GM12878 (cell line): ENCODE results near the gene FNDC3B.

ENCODE experiments used
- CHD2 ChIP-seq: IDR thresholded peaks from 2 replicates; pipeline ENCODE4 v1.6.1; 2011; ENCODE audit warnings: low read depth, low read length, improper control_type of control experiment, borderline replicate concordance
- CHD4 ChIP-seq: fragments of 200-600 bp; sonication (generic); IDR thresholded peaks from 2 replicates; pipeline ENCODE4 v1.6.1; 2016; ENCODE audit warnings: mild to moderate bottlenecking
- CTCF ChIP-seq, 3 experiments: IDR thresholded peaks in 2 of 3; conservative IDR thresholded peaks in 1 of 3; 2 replicates each; pipeline ENCODE4 v1.5.1; 2011; ENCODE audit warnings: low read depth in 3 of 3, low read length in 3 of 3, mild to moderate bottlenecking in 3 of 3, control low read depth in 2 of 3, moderate library complexity in 2 of 3, inconsistent platforms in 1 of 3, mixed read lengths in 1 of 3; ENCODE audit not compliant: control insufficient read depth in 2 of 3, insufficient read depth in 1 of 3; ENCODE audit errors: extremely low read depth in 1 of 3
- EP300 ChIP-seq, 2 experiments: fragments of 150-350 bp in 1 of 2; IDR thresholded peaks; 2 replicates each; pipeline ENCODE4 v1.6.1; 2011 to 2012; ENCODE audit warnings: low read depth in 2 of 2, low read length in 2 of 2, borderline replicate concordance in 1 of 2, improper control_type of control experiment in 1 of 2, inconsistent platforms in 1 of 2; ENCODE audit not compliant: control insufficient read depth in 1 of 2
- EZH2 ChIP-seq: IDR thresholded peaks from 2 replicates; pipeline ENCODE4 v1.6.1; 2012; ENCODE audit warnings: low read depth, mild to moderate bottlenecking, control low read depth, inconsistent platforms, low read length, borderline replicate concordance; ENCODE audit not compliant: control insufficient read depth
- HCFC1 ChIP-seq: fragments of 150-350 bp; IDR thresholded peaks from 2 replicates; pipeline ENCODE4 v1.6.1; 2014; ENCODE audit warnings: low read length
- JUNB ChIP-seq: IDR thresholded peaks from 2 replicates; pipeline ENCODE4 v1.6.1; 2016; ENCODE audit warnings: antibody characterized with exemption, mild to moderate bottlenecking
- MAX ChIP-seq: IDR thresholded peaks from 2 replicates; pipeline ENCODE4 v1.6.1; 2012; ENCODE audit warnings: low read depth, low read length, improper control_type of control experiment
- NFYB ChIP-seq: IDR thresholded peaks from 2 replicates; pipeline ENCODE4 v1.6.1; 2011; ENCODE audit warnings: low read depth, mild to moderate bottlenecking, low read length, improper control_type of control experiment, moderate library complexity; ENCODE audit not compliant: insufficient read depth
- POLR2AphosphoS5 ChIP-seq: IDR thresholded peaks from 2 replicates; pipeline ENCODE4 v1.6.1; 2011; ENCODE audit warnings: mild to moderate bottlenecking, low read length, inconsistent platforms
- RAD21 ChIP-seq: IDR thresholded peaks from 2 replicates; pipeline ENCODE4 v1.6.1; 2011; ENCODE audit warnings: mild to moderate bottlenecking, low read depth, low read length, moderate library complexity; ENCODE audit not compliant: insufficient read depth
- RELA ChIP-seq: fragments of 450-650 bp; IDR thresholded peaks from 2 replicates; pipeline ENCODE4 v1.8.0; 2014; ENCODE audit warnings: borderline replicate concordance; ENCODE audit not compliant: partially characterized antibody
- SRF ChIP-seq, 2 experiments: IDR thresholded peaks; 2 replicates each; pipeline ENCODE4 v1.6.1; 2011; ENCODE audit warnings: low read depth in 2 of 2, low read length in 2 of 2, mild to moderate bottlenecking in 1 of 2, moderate library complexity in 1 of 2
- ZNF274 ChIP-seq: IDR thresholded peaks from one replicate; pipeline ENCODE4 v1.8.0; 2011; ENCODE audit not compliant: insufficient read length, insufficient read depth

GRCh38 chr3:172080503-172080902 is 41.1 kb downstream of the FNDC3B start:
- no peak for TF ChIP-seq MAX
- TF ChIP-seq RAD21, result no peak
- TF ChIP-seq ZNF274, result no peak
- no peak for TF ChIP-seq JUNB
- no peak for TF ChIP-seq SRF (IDR thresholded peaks at IDR 0.05; ENCODE audit: low read depth in 2 of 2, low read length in 2 of 2)
- no peak for TF ChIP-seq CTCF (IDR thresholded peaks at IDR 0.05 in 2 of 3, conservative IDR thresholded peaks at IDR 0.05 in 1 of 3; ENCODE audit: control insufficient read depth in 2 of 3, extremely low read depth in 1 of 3, insufficient read depth in 1 of 3, low read depth in 3 of 3, low read length in 3 of 3)
- TF ChIP-seq HCFC1, result no peak
- TF ChIP-seq RELA, result no peak
- TF ChIP-seq CHD4, result no peak
- no peak for TF ChIP-seq POLR2AphosphoS5
- no peak for TF ChIP-seq NFYB
- no peak for TF ChIP-seq EP300 (IDR thresholded peaks at IDR 0.05; ENCODE audit: borderline replicate concordance in 1 of 2, control insufficient read depth in 1 of 2, low read depth in 2 of 2, low read length in 2 of 2)
- TF ChIP-seq EZH2, result no peak
- no peak for TF ChIP-seq CHD2
